B cell (primary cell): ENCODE data around the gene NDUFA5. TPM values are rescaled to one million over a fixed set of nuclear protein-coding genes. Genes with fewer than 3 reads are reported as not detected.

Source experiments
- ATAC-seq: fragments of 200-7000 bp; cut with Tn5 transposase; one replicate; pipeline ENCODE4 v1.10.0; 2021; ENCODE audit warnings: low read depth, mild to moderate bottlenecking, moderate number of reproducible peaks, moderate library complexity
- CTCF ChIA-PET: fragments of 350-600 bp; sonication (Branson Sonifier 250); formaldehyde crosslinking; loops from one replicate; lab custom pipeline; 2021; ENCODE audit warnings: antibody characterized with exemption, inconsistent platforms; lab: Charles Lee
- POLR2A ChIA-PET: fragments of 350-600 bp; sonication (Branson Sonifier 250); formaldehyde crosslinking; loops from one replicate; lab custom pipeline; 2021; ENCODE audit warnings: antibody characterized with exemption; lab: Charles Lee
- DNase-seq: peaks from one replicate; pipeline ENCODE4 v3.0.0; 2013
- H2AFZ ChIP-seq: 2 replicates; pipeline ENCODE4 v1.6.1; 2012; ENCODE audit warnings: mild to moderate bottlenecking, low read depth, low read length; ENCODE audit not compliant: insufficient read depth, poor library complexity, severe bottlenecking
- H3K27ac ChIP-seq, 2 donors: 1 replicate in 1 of 2; 2 replicates in 1 of 2; pipeline ENCODE4 v1.5.1; 2012 to 2013; ENCODE audit warnings: low read length in 2 of 2, mild to moderate bottlenecking in 2 of 2, moderate library complexity in 1 of 2
- H3K27me3 ChIP-seq, 4 experiments: fragments of 200-600 bp in 1 of 4; sonication (generic) in 1 of 4; replicated peaks in 1 of 4; 1 replicate in 2 of 4; 2 replicates in 2 of 4; pipeline versions ENCODE4 v1.6.1 to v1.7.0; 2013 to 2016; ENCODE audit warnings: low read length in 3 of 4, mild to moderate bottlenecking in 2 of 4, mixed read lengths in 1 of 4, moderate library complexity in 1 of 4; ENCODE audit not compliant: insufficient read depth in 4 of 4, control insufficient read depth in 3 of 4; ENCODE audit errors: control extremely low read depth in 1 of 4
- H3K36me3 ChIP-seq, 2 experiments: replicated peaks in 1 of 2; 1 replicate in 1 of 2; 2 replicates in 1 of 2; pipeline versions ENCODE4 v1.6.1 to v1.7.1; 2013; ENCODE audit warnings: low read length in 1 of 2; ENCODE audit not compliant: insufficient read depth in 2 of 2, control insufficient read depth in 1 of 2; ENCODE audit errors: control extremely low read depth in 1 of 2, extremely low read depth in 1 of 2
- H3K4me1 ChIP-seq, 2 donors: fragments of 200-600 bp in 1 of 2; sonication (generic) in 1 of 2; 1 replicate in 1 of 2; 2 replicates in 1 of 2; pipeline versions ENCODE4 v1.5.1 to v1.6.1; 2013 to 2017; ENCODE audit warnings: low read length in 2 of 2; ENCODE audit not compliant: control insufficient read depth in 2 of 2, insufficient read depth in 2 of 2
- H3K4me2 ChIP-seq: replicated peaks from 2 replicates; pipeline ENCODE3; 2012; ENCODE audit warnings: mild to moderate bottlenecking, low read depth, low read length; ENCODE audit not compliant: poor library complexity, severe bottlenecking
- H3K4me3 ChIP-seq, 5 experiments: fragments of 200-600 bp in 1 of 5; sonication (generic) in 1 of 5; 1 replicate in 3 of 5; 2 replicates in 2 of 5; pipeline versions ENCODE4 v1.5.1 to v1.7.0; 2011 to 2016; ENCODE audit warnings: low read length in 4 of 5, mild to moderate bottlenecking in 4 of 5, low read depth in 2 of 5, control low read depth in 1 of 5, moderate library complexity in 1 of 5; ENCODE audit not compliant: insufficient read depth in 1 of 5; ENCODE audit errors: control extremely low read depth in 1 of 5, extremely low read depth in 1 of 5
- H3K79me2 ChIP-seq: fragments of 200-600 bp; sonication (generic); one replicate; pipeline ENCODE4 v1.6.0; 2016; ENCODE audit warnings: low read length; ENCODE audit not compliant: control insufficient read depth, insufficient read depth
- H3K9ac ChIP-seq: fragments of 200-600 bp; sonication (generic); 2 replicates; pipeline ENCODE4 v1.6.1; 2017; ENCODE audit warnings: mild to moderate bottlenecking, low read length, moderate library complexity
- H3K9me3 ChIP-seq, 3 donors: one replicate each; pipeline versions ENCODE4 v1.6.1 to v1.7.1; 2013; ENCODE audit warnings: low read length in 2 of 3; ENCODE audit not compliant: control insufficient read depth in 2 of 3, insufficient read depth in 1 of 3; ENCODE audit errors: control extremely low read depth in 1 of 3
- H4K20me1 ChIP-seq: 2 replicates; pipeline ENCODE4 v1.6.0; 2012; ENCODE audit warnings: mild to moderate bottlenecking, low read length; ENCODE audit not compliant: insufficient read depth, control insufficient read depth, poor library complexity, severe bottlenecking
- H3K27ac Mint-ChIP-seq: one replicate; pipeline ENCODE4 v1.8.0; 2021; ENCODE audit warnings: mixed read lengths
- H3K27me3 Mint-ChIP-seq: one replicate; pipeline ENCODE4 v1.8.0; 2021; ENCODE audit warnings: mixed read lengths
- H3K4me1 Mint-ChIP-seq: one replicate; pipeline ENCODE4 v1.8.0; 2021; ENCODE audit warnings: mixed read lengths
- H3K4me3 Mint-ChIP-seq: one replicate; pipeline ENCODE4 v1.8.0; 2021; ENCODE audit warnings: mixed read lengths
- H3K9me3 Mint-ChIP-seq: one replicate; pipeline ENCODE4 v1.8.0; 2022; ENCODE audit warnings: mixed read lengths; ENCODE audit not compliant: insufficient read depth
- CTCF ChIP-seq: fragments of 200-600 bp; IDR thresholded peaks from one replicate; pipeline ENCODE4 v1.8.0; 2022; ENCODE audit warnings: antibody characterized with exemption, mild to moderate bottlenecking
- EZH2 ChIP-seq: IDR thresholded peaks from 2 replicates; pipeline ENCODE4 v1.6.1; 2012; ENCODE audit warnings: borderline replicate concordance, low read depth, mild to moderate bottlenecking, moderate library complexity, low read length; ENCODE audit not compliant: insufficient read depth, poor library complexity, severe bottlenecking
- WGBS: methylation state at CpG from one replicate; pipeline ENCODE4 v1.1.5; 2013; ENCODE audit warnings: missing lambda C conversion rate; ENCODE audit not compliant: insufficient coverage; 5-methylcytosine and 5-hydroxymethylcytosine counted together
- intact Hi-C: fragments of 100-400 bp; cut with micrococcal nuclease; formaldehyde crosslinking; loops from one replicate; pipeline ENCODE4 v1.10.0; 2022
- polyA plus RNA-seq: library from polyadenylated mRNA; depleted of rRNA; stranded (reverse); fragments of >200 nt; gene quantifications from 2 replicates; pipeline ENCODE4 v1.2.3, GENCODE V29; 2012
- total RNA-seq, 2 donors: library from RNA; stranded (reverse); fragments of 120-200 nt in 1 of 2; gene quantifications; 1 replicate in 1 of 2; 2 replicates in 1 of 2; pipeline versions ENCODE4 v1.2.3 to v1.2.4, GENCODE V29; 2013 to 2022

Gene NDUFA5
- total and polyA plus RNA-seq, 2 donors (not counting 1 experiment from before 2014, with no cell fraction given): 8.1 to 50.7 TPM

DNA sequence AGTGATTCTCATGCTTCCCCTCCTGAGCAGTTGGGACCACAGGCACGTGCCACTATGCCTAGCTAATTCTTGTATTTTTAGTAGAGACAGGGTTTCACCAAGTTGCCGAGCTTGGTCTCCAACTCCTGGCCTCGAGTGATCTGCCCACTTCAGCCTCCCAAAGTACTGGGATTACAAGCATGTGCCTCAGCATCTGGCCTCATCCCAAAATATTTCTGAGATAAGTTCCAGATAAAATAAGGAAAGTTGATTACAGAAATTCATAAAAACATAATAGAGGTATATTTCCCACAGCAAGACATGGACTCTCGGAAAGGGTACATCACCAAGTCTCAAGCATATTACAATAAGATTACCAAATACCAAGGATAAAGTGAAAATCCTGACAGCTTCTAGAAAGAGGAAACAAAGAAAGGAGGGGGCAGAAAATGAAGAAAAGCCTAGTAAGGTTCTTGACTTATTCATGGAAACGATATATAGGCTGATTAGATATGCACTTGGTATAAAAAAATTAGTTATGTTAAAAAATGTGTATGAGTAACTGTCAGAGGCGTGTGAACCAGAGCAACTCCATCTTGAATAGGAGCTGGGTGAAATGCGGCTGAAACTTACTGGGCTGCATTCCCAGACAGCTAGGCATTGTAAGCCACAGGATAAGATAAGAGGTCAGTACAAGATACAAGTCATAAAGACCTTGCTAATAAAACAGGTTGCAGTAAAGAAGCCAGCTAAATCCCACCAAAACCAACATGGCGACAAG, 58.2 kb downstream of the NDUFA5 start:
- H3K4me3 Mint-ChIP-seq: no peak overlapping the region
- no peak overlapping the region for H3K27ac ChIP-seq
- no peaks in the 10 kb centered on the region for H3K4me1 Mint-ChIP-seq
- H3K27ac Mint-ChIP-seq: no peak overlapping the region
- peaks cover 0 to 11% (median 0%) of the 10 kb centered on the region in 4 experiments for H3K27me3 ChIP-seq
- POLR2A ChIA-PET: no interaction called here
- H3K9ac ChIP-seq: no peak overlapping the region
- H3K79me2 ChIP-seq: no peaks in the 10 kb centered on the region
- no peaks in the 10 kb centered on the region for H3K9me3 ChIP-seq
- no peaks in the 10 kb centered on the region for H3K4me1 ChIP-seq
- H3K9me3 Mint-ChIP-seq: peaks cover 2% of the 10 kb centered on the region
- H3K36me3 ChIP-seq: no peaks in the 10 kb centered on the region
- CTCF ChIA-PET: no interaction called here
- H3K4me3 ChIP-seq: no peak overlapping the region
- no peak overlapping the region for H2AFZ ChIP-seq
- WGBS: 92% methylated on average over 5 of the region's 8 CpGs
- DNase-seq: no peak
- intact Hi-C loops: no loop called here
- no peak for ATAC-seq
- peaks cover 27% of the 10 kb centered on the region for H3K27me3 Mint-ChIP-seq
- TF ChIP-seq EZH2 (no peak), CTCF (no peak)
- no peaks in the 10 kb centered on the region for H4K20me1 ChIP-seq
- no peak overlapping the region for H3K4me2 ChIP-seq

DNA sequence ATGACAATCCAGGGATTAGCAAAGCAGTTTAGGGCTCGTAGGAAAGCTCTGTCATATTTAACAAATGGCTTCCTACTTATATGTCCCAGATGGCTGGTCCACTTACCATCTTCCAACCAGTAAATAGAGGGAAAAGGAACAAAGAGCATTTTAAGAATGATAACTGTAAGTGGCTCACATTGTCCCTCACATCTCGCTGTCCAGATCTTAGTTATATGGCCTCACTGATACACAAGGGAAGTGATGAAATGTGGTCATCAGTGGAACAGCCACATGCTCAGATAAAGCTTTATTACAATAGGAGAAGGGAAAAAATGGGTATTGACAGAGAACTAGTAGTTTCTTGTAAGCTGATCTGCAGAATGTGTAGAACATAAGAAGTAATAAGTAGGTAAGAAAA, 59.0 kb downstream of the NDUFA5 start:
- H3K27me3 Mint-ChIP-seq: peaks cover 27% of the 10 kb centered on the region
- CTCF ChIA-PET: no interaction called here
- intact Hi-C loops: no loop called here

More for the DNA sequence above, 59.0 kb downstream of the NDUFA5 start:
- Histone ChIP-seq H3K9ac (no peak overlapping the region), H4K20me1 (no peaks in the 10 kb centered on the region), H3K27ac (no peak overlapping the region), H3K36me3 (no peaks in the 10 kb centered on the region), H3K4me2 (no peak overlapping the region), H3K79me2 (no peaks in the 10 kb centered on the region), H3K4me3 (no peak overlapping the region), H2AFZ (no peak overlapping the region), H3K27me3 (peaks cover 0 to 11% (median 0%) of the 10 kb centered on the region in 4 experiments), H3K4me1 (no peaks in the 10 kb centered on the region), H3K9me3 (no peaks in the 10 kb centered on the region)
- H3K9me3 Mint-ChIP-seq: no peaks in the 10 kb centered on the region
- H3K4me1 Mint-ChIP-seq: no peaks in the 10 kb centered on the region
- POLR2A ChIA-PET: no interaction called here
- no peak for ATAC-seq
- no peak overlapping the region for H3K27ac Mint-ChIP-seq
- H3K4me3 Mint-ChIP-seq: no peak overlapping the region
- WGBS: 63% methylated on average over 1 of the region's 2 CpGs
- no peak for DNase-seq
- TF ChIP-seq CTCF (no peak), EZH2 (no peak)
